Dermis blood vessel endothelial cell (primary cell): ENCODE measurements around the gene RAB6A. TPM values are rescaled to one million over a fixed set of nuclear protein-coding genes. Genes with fewer than 3 reads are reported as not detected.
"Not testable (repeated sequence)": the region's sequence is repeated elsewhere in the genome, so short reads cannot be mapped to it uniquely, and the experiment has no call there.

Experiments
- DNase-seq: peaks from one replicate; pipeline ENCODE4 v3.0.0; 2010
- total RNA-seq: library from RNA; depleted of rRNA; stranded (reverse); fragments of >200 nt; gene quantifications from 2 replicates; pipeline ENCODE4 v1.2.3, GENCODE V29; 2014

Gene RAB6A
- total RNA-seq, 1 donor from 2014 or later = 175 TPM

DNA sequence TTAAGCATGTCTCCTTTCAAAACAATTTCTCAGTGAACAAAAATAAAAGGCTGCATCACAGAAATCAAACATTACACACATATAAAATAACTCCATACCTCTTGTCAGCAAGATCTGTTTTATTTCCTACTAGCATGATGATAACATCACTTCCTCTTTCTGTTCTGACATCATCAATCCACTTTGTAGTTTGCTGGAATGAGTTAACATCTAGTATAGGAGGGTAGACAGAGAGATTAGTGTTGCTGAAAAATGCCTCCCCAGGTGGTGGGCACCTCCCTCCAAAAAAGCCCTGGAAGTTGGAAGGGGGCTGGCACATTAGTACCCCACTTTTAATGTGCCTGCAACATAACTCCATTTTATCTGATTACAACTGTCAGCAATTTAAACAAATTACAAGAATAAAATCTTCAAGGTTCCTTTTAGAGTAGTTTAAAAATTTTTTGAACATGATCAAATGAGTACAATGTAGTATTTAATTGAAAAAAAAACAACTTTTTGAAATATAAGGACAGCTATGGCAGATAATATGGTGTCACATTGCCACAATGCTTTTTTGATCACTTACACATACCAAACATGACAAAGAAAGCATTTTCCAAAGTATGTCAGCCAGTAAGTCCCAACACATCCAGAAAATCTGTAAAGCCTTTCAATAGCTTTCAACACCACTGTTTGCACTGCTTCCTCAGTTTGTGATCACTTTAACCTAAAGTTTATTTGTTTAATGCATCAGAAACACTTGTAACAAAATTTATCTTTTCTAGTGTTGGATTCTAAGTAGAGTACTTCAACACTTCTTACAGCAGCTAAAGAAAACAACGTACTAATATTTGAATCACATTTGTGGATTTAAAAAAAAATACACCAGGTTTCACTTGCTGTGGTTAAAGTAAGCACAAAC is 44.5 kb downstream of the RAB6A start:
- peak; percentile 15 for DNase-seq

DNA sequence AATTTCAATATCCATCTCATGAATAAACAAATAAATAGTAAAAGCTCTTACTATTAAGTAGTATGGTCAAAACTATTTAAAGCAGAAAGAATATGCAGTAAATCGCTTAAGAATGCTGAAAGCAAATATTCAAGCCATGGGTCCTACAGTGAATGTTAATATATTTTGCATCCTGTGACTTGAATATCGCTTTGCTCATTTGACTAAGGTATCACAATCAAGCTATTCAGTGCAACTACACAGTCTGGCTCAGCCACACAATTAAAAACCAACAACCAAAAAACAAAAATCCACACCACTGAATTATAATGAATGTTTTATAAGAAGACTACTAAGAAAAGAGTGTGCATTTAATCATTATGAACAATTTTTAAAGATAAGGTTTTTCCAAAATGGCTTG is 45.3 kb downstream of the RAB6A start:
- no peak for DNase-seq

DNA sequence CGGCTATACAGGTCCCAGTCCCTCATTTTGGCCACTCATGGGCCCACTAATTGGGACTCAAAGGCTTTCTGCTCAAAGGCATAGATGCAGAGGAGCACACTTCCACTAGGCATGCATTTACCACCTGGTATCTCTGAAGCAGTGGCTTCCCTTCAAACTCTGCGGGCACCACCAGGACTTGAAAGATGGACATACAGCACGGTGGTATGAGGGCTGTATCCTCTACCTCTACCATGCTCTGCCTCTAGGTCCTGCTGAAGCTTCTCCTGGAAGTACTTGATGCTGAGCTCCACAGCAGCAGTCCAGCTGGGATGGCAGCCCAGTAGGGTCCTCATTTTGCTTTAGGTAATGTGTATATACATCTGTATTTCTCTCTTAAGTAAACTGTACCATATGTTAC is 49.9 kb downstream of the RAB6A start:
- DNase-seq = no peak

DNA sequence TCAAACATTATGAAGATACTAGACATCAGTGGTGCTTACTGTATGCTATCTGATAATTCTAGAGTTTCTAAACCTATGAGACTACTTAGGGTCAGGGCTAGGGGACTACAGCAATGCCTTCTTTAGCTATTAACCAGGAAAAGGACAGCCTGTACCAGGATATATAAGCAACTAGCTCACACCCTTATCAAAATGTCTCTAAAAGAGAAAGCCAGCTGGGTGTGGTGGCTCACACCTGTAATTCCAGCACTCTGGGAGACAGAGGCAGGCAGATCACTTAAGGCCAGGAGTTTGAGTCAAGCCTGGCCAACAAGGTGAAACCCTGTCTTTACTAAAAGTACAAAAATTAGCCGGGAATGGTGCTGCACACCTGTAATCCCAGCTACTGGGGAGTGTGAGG is 55.8 kb downstream of the RAB6A start:
- no peak for DNase-seq

DNA sequence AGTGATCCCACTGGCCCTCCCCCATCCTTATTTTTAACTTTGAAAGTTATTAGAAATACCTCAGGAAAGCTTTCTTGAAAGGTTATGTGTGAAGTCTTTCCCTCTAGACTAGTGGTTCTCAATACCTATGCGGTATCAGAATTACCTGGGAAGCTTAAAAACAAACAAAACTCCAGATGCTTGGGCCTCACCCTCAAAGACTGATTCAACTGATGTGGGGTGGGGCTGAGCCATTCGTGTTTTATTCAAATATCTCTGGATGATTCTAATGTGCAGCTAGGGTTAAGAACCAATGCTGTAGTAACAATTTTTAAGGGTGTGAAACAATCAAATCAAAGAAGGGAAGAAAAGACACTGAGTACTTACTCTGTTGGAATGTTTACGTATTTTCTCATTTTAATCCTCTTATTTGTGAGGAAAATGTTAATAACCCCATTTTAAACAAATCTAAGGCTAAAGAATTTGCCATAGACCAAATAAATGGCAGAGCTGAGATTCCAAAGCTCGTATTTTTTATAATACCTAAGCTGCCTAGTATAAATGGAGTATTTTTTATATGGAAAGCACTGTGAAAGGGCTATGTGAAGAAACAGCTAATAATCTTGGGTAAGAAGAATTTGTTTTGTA is 66.9 kb downstream of the RAB6A start:
- DNase-seq = no peak

DNA sequence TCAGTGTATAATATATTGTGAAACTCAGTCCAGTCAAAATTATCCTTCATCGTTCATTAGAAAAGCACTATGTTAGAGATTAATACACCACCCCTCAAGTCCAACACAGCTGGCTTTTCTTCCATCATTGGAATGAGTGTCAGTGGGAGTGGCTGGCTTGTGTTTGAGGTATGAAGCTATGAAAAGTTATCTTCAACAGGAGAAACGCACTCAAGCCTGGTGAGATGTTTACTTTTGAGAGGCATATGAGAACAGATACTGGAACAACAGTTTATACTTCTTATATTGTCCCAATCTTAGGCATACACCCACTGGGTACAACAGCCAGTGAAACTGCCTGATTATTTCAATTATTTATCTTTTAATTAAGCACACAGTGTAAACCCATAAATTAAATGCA is 80.2 kb downstream of the RAB6A start:
- no peak for DNase-seq

DNA sequence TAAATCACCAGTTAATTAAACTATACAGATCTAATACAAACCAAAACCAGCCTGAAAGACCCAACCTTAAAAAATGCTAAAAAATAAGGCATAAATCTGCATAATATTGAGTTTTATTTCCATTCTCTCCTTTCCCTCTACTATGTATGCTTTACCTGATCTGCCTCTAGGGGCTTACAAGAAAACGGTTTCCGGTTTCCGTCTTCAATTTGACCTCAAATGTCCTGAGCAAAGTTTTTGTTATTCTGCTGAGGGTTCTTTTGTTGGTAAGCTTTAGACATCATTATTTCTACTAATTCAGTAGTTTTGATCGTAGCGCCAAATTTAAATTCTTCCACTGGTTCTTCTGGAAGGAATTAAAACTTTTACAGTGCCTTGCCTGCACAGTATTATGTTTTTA is 84.3 kb downstream of the RAB6A start:
- DNase-seq = not testable (repeated sequence)

DNA sequence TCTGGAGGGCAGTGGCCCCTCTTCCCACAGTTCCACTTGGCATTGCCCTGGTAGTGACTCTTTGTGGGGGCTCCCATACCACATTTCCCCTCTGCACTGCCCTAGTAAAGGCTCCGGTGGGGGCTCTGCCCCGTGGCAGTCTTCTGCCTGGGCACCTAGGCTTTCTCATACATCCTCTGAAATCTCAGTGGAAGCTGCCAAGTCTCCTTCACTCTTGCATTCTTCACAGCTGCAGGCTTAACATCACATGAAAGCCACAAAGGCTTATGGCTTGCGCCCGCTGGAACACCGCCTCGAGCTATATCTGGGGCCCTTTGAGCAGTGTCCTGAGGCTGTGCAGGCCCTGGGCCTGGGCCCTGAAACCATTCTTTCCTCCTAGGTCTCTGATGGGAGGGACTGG is 89.2 kb downstream of the RAB6A start:
- DNase-seq = no peak

DNA sequence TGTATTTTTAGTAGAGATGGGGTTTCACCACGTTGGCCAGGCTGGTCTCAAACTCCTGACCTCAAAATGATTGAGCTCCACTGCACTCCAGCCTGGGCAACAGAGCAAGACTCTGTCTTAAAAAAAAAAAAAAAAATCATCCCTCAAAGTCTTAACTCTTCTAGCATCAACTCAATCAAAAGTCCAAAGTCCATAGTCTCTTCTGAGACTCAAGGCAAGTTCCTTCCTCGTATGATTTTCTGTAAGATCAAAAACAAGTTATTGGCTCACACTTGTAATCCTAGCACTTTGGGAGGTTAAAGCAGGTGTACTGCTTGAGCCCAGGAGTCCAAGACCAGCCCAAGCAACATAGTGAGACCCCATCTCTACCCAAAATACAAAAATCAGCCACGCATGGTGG is 90.1 kb downstream of the RAB6A start:
- DNase-seq = no peak

DNA sequence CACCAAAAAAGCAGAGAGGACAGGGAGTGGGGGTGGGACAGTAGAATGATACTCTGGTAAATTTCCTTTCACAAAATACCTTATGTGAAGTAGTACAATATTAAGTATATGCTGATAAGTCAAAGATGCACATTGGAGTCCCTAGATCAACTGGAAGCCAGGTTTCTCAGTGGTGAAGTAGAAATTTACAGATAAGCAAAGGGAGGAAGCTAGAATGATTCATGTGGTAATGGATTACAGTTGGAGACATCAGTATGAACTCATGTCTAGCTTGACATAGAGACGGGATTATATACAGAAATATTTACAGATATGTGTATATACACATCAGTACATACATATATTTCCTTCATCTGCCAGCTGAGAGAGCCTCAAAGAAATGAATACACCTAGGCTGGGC is 93.0 kb downstream of the RAB6A start:
- no peak for DNase-seq

DNA sequence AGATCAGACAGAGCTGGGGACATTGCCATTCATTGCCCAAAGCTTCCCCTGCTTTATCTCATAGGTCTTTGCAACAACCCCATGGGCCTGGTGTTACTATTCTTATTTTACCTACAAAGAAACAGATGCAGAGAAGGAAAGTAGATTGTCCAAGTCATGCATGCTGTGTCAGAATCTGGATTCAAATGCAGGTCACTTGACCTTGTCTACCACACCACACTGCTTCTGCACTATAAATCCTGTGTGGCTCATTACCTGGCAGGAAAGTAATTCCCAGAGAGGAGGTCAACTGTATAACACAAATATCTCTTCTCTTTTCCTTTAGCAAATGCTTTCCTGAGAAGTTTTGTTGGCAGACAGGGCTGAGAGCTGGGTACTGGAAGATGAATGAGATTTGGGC is 96.0 kb downstream of the RAB6A start:
- DNase-seq = no peak

DNA sequence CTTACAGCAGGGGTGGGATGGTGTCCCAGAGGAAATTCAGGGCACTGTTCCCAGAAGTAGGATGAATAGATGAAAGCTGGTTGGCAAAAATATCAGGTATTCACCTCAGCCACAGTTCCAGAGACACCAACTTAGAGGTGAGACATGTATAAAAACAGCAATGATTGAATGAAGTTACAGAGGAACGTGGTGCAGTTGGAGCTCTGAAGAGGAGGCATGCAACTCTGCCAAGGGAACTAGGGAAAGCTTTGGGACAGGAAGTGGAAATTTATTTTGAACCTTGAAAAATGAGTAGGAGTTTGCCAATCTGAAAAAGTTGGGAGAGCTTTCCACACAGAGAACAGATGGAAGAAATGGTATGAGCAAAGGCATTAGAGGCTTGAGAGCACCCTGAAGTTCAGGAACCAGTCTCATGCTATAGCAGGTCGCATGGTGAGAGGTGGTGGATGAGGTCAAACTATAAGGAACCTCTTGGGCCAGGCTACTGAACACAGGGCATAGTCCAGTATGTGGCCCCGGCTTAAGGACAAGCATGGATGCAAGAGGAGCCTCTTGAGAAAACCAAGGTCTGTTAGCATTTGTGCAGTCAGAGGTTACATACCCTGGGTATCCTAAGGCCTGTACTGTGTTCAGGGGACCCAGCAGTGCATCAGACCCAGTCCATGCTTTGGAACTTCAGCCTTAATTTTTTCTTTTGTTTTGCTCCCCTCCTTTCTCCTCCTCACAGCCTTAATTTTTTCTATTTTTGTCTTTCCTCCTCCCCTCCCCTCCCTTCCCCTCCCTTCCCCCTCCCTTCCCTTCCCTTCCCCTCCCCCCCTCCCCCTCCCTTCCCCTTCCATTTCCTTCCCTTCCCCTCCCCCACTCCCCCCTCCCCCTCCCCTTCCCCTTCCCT is 97.0 kb downstream of the RAB6A start:
- no peak for DNase-seq

DNA sequence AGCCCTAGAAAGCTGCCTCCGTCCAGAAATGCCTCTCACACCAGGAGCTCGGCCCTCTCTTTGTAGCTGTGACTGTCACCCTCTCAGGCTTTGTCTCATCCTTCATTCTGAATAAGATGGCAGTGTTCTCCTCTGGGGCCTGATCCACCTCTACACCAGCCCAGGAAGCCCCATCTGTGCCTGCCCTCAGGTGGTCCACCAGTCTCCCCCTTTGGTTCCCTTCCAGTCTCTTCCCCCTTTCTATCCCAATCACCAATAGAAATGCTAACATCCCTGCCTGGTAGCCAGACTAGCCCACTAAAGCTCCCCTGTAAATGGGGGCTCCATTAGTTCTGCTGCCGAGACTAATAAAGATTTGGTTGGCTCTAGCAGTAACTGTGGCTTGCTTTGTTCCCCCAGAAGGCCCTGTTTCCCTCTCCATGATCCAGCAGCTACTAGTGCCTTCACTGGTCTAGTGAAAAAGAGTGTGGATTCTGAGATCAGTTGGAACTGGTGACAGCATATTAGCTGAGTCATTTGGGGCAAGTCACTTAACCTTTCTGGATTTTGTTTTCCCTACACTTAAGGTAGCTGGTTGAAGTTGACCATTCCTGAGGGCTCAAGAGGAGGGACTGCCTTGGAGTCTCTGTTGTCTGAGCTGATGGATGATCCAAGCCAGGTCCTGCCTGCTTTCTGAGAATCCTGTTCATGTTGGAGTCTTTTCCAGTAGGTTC is 98.3 kb downstream of the RAB6A start:
- DNase-seq = no peak

DNA sequence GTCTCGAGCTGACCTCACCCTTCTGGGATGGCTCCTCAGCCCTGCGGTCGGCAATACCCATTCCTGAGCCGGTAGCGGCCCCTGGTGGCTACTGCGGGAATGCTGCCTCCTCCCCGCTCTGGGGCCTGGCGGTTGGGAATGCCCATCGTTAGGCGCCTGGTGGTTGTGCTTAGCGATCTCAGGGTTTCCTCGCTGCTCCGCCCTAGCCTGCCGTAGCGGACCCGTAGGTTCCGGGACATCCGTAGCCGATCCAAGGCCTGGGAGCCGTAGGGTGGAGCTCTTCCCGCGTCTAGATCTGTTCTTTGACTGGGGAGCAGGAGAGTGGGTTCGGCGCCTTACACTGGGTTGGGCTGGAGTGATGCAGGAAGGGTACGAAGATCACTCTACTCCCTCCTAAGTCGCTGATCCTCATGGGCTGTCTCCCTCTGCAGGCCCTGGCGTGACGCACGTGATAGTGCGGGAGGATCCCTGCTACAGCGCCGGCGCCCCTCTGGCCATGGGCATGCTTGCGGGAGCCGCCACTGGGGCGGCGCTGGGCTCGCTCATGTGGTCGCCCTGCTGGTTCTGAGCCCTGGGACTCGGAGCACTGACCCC is 99.7 kb downstream of the RAB6A start:
- peak; percentile 89 for DNase-seq

DNA sequence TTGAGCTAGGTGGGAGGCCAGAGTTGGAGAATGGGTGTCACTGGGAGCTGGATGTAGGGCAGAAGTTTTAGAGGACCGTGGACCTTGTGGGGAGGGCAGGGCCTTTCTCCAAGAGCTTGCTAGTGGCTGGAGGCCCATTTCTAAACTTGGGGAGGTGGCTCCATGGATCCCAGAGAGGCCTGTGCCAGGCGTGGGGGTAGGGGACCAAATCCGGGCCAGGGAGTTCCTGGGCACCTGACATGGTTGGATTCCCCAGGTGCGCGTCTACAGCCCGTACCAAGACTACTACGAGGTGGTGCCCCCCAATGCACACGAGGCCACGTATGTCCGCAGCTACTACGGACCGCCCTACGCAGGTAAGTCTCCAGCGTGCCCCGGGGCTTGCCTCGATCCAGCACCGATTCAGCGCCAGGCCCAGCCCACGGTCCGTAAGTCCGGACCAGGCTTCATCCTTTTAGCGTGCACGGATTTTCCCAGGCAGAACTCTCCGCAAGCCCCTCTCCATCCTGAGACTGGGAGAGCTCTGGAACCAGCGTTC is 100.3 kb downstream of the RAB6A start:
- no peak for DNase-seq

DNA sequence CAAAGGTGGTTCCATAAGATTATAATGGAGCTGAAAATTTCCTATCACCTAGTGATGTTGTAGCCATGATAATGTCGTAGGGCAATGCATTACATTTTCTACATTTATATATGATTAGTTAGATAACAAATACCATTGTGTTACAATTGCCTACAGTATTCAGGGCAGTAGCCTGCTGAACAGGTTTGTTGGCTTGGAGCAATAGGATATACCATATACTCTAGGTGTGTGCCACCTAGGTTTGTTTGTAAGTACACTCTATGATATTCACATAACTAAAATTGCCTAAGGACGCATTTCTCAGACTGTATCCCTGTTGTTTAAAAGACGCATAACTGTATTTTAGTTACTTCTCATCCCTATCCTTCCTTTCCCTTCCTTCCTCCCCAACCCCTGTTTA is 100.9 kb downstream of the RAB6A start:
- no peak for DNase-seq

DNA sequence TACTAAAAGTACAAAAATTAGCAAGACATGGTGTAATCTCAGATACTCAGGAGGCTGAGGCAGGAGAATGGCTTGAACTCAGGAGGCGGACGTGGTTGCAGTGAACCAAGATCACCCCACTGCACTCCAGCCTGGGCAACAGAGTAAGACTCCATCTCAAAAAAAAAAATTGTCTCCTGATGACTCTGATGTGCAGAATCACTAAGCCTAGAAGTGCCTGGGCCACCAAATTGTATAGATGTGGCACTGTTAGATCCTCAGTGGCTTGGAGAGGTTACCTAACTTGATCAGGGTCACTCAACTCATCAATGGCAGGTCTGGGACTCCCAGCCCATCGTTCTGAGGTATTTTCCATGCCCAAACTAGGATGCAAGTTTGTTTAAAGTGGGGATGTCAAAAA is 103.9 kb downstream of the RAB6A start:
- DNase-seq = no peak

DNA sequence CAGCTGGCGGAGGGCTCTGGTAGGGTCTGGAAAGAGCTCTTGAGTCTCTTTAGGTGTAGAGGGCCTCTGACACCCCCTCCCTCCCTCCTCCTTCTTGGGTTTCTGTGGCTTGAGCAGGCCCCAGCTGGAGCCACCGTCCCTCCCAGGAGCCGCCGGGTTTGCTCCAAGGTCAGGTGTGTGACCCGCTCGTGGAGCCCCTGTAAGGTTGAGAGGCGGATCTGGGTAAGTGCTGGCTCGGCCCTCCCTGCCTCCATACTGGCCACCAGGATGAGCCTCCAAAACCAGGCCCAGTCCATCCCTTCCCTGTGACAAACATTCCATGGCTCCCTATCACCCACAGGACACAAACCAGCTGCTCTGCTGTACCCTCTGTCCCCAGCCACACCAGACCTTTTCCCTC is 105.2 kb downstream of the RAB6A start:
- DNase-seq = no peak

DNA sequence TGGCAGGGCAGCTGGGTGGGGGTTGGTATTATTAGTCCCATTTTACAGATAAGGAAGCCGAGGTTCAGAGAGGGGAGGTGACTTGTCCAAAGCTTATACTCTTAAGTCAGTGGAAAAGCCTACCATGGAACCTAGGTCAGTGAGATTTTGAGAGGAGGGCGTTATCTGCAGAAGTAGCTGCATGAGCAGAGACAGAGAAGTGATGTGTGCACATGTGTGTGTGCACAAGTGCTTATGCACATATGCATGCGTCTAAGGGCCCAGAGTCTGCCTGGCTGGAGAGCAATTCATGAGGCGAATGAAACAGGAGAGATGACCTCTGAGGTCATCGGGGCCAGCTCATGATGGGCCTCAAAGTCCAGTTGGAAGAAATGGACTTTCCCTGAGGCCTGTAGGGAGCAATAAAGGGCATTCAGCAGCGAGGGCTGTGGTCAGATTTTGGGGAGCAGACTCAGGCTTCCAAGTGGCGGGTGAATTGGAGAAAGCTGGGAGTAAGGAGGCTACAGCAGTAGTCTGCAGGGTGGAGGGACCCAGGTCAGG is 106.3 kb downstream of the RAB6A start:
- no peak for DNase-seq

DNA sequence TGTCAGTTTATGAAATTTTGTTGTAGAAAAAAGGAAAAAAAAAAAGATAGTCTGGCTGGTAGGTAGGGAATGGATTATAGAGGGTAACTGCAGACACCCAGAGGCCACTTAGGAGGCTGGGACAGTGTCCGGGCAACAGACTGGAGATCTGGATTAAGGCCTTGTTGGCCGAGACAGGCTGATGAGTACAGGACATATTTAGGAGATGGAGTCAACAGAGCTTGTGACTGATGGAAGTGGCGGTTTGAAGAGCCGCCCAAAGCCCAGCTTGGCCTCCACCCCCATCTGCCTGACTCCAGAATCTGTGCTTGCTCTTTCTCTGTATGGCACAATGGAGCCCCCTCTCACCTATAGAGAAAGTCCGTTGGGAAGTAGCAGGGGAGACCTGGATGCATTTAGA is 106.9 kb downstream of the RAB6A start:
- no peak for DNase-seq

DNA sequence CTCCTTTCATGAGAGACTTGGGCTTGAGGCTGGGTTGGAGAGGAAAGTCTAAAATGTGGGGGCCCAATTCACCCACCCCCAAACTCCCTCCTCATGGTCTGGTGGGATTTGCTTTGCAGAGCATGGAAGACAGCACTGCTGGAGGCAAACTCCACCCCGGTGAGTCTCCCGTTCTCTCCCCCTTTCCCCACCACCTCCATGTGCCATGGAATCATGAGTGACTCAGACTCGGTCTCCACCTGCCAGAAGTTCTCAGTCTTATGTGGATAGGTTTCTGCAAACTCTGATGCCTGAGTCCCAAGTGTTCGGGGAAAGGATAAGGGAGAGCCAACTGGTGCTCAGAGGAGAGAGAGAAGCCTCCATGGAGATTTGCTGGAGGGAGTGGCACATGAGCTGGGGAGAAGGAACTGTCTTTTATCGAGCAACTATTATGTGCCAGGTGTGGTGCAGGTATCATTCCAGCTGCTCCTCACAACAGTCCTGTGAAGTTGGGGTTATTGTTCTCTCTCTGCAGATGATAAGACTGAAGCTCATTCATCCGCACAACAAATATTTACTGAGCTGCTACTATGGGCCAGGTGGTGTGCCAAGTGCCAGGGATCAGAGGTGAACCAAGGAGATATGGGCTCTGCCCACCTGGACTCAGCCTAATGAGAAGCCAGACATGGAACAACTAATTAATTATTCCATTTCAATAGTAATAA is 107.9 kb downstream of the RAB6A start:
- no peak for DNase-seq
